K562 (cell line): ENCODE results near the gene BTAF1. TPM values are rescaled to one million over a fixed set of nuclear protein-coding genes. Genes with fewer than 3 reads are reported as not detected.

Source experiments
- ATAC-seq: fragments of 200-7000 bp; cut with Tn5 transposase; 3 replicates; pipeline ENCODE4 v1.9.1; 2020; ENCODE audit warnings: moderate library complexity
- BruUV-seq: library from RNA; stranded (reverse); fragments of 400-500 nt; replicated peaks from 2 replicates; lab custom pipeline; 2021; lab: Mats Ljungman, UMichigan
- CTCF ChIA-PET: fragments of 300-600 bp; formaldehyde crosslinking; extraction: SDS; loops from one replicate; lab custom pipeline; 2021; ENCODE audit warnings: low intra/inter-chr PET ratio; lab: Yijun Ruan, JAX
- POLR2A ChIA-PET: fragments of 300-600, 350-650 bp; sonication (Branson Sonifier 250); formaldehyde crosslinking; extraction: SDS; loops from one replicate; lab custom pipeline; 2021; ENCODE audit warnings: antibody characterized with exemption, inconsistent platforms; lab: Yijun Ruan, JAX
- DNase-seq, 4 experiments: peaks; one replicate each; pipeline versions ENCODE4 v3.0.0 to v3.0.0-alpha.2; 2011 to 2018; ENCODE audit warnings: low spot score in 3 of 4, mixed read lengths in 3 of 4; ENCODE audit errors: extremely low read depth in 1 of 4
- FAIRE-seq: peaks from 2 replicates; lab custom pipeline; 2011; peaks lifted over from hg19 to GRCh38; lab: Jason Lieb, UNC
- H2AFZ ChIP-seq: 2 replicates; pipeline ENCODE4 v1.6.0; 2011; ENCODE audit warnings: low read depth, low read length, control low read depth, inconsistent platforms
- H3K27ac ChIP-seq: fragments of 200-600 bp; 3 replicates; pipeline ENCODE4 v1.8.0; 2011; ENCODE audit warnings: low read depth, mild to moderate bottlenecking, control low read depth, inconsistent platforms, low read length, moderate library complexity, mixed read lengths; ENCODE audit errors: extremely low read depth
- H3K27me3 ChIP-seq, 2 experiments: fragments of 300-600 bp in 1 of 2; 2 replicates in 1 of 2; 3 replicates in 1 of 2; pipeline versions ENCODE4 v1.6.0 to v1.8.0; 2011; ENCODE audit warnings: inconsistent platforms in 2 of 2, low read length in 2 of 2, mild to moderate bottlenecking in 1 of 2, mixed read lengths in 1 of 2, moderate library complexity in 1 of 2; ENCODE audit not compliant: control insufficient read depth in 2 of 2, insufficient read depth in 2 of 2
- H3K36me3 ChIP-seq: fragments of 300-600 bp; 3 replicates; pipeline ENCODE4 v1.8.0; 2011; ENCODE audit warnings: mild to moderate bottlenecking, low read length, inconsistent platforms; ENCODE audit not compliant: control insufficient read depth, insufficient read depth
- H3K4me1 ChIP-seq, 2 experiments: fragments of 200-600 bp in 1 of 2; replicated peaks in 1 of 2; 2 replicates in 1 of 2; 3 replicates in 1 of 2; pipeline versions ENCODE4 v1.5.1 to v1.8.0; 2011; ENCODE audit warnings: inconsistent platforms in 2 of 2, low read length in 2 of 2, mild to moderate bottlenecking in 1 of 2, mixed read lengths in 1 of 2, moderate library complexity in 1 of 2; ENCODE audit not compliant: control insufficient read depth in 2 of 2, insufficient read depth in 2 of 2
- H3K4me2 ChIP-seq: 2 replicates; pipeline ENCODE4 v1.6.1; 2011; ENCODE audit warnings: low read length, control low read depth, inconsistent platforms, mixed read lengths; ENCODE audit not compliant: insufficient read depth
- H3K4me3 ChIP-seq: fragments of 200-600 bp; sonication (generic), shearing (Covaris generic); 2 replicates; pipeline ENCODE4 v1.5.1; 2016; ENCODE audit warnings: control low read depth, inconsistent platforms
- H3K79me2 ChIP-seq: fragments of 200-600 bp; 3 replicates; pipeline ENCODE4 v1.8.0; 2011; ENCODE audit warnings: low read length, inconsistent platforms; ENCODE audit not compliant: control insufficient read depth, insufficient read depth
- H3K9ac ChIP-seq, 2 experiments: 2 replicates each; pipeline versions ENCODE4 v1.6.0 to v1.6.1; 2011; ENCODE audit warnings: low read depth in 2 of 2, low read length in 2 of 2, control low read depth in 1 of 2, inconsistent platforms in 1 of 2, mild to moderate bottlenecking in 1 of 2, mixed read lengths in 1 of 2; ENCODE audit not compliant: insufficient read depth in 1 of 2
- H3K9me1 ChIP-seq: one replicate; pipeline ENCODE4 v1.6.0; 2011; ENCODE audit warnings: inconsistent platforms, mild to moderate bottlenecking, low read length, moderate library complexity; ENCODE audit not compliant: control insufficient read depth, insufficient read depth
- H3K9me3 ChIP-seq: replicated peaks from 2 replicates; pipeline ENCODE4 v1.5.1; 2011; ENCODE audit warnings: low read depth, low read length, inconsistent platforms; ENCODE audit not compliant: control insufficient read depth, insufficient read depth
- H4K20me1 ChIP-seq: replicated peaks from 2 replicates; pipeline ENCODE4 v1.6.1; 2011; ENCODE audit warnings: low read length, inconsistent platforms, mixed read lengths; ENCODE audit not compliant: control insufficient read depth, insufficient read depth
- ERF ChIP-seq: fragments of 450-650 bp; formaldehyde crosslinking; IDR thresholded peaks from 2 replicates; pipeline ENCODE4 v1.4.0; 2020; ENCODE audit warnings: mild to moderate bottlenecking, mixed read lengths
- FOS ChIP-seq: IDR thresholded peaks from 3 replicates; pipeline ENCODE4 v1.6.1; 2011; ENCODE audit not compliant: insufficient read length; ENCODE audit errors: extremely low read depth
- HNRNPUL1 ChIP-seq: fragments of 200-400 bp; formaldehyde crosslinking; IDR thresholded peaks from 2 replicates; pipeline ENCODE4 v1.6.1; 2017; ENCODE audit warnings: low read length
- MLLT1 ChIP-seq, 2 experiments: fragments of 450-650 bp; IDR thresholded peaks; 2 replicates each; pipeline ENCODE4 v1.6.1; 2016
- RERE ChIP-seq: sonication (generic); formaldehyde crosslinking; IDR thresholded peaks from 2 replicates; pipeline ENCODE4 v1.8.0; 2023; ENCODE audit warnings: missing genetic modification reagents, mild to moderate bottlenecking, borderline replicate concordance
- SRSF9 ChIP-seq: fragments of 200-400 bp; formaldehyde crosslinking; IDR thresholded peaks from 2 replicates; pipeline ENCODE4 v1.6.1; 2017; ENCODE audit warnings: low read depth, low read length, borderline replicate concordance
- TRIM25 ChIP-seq: fragments of 450-650 bp; IDR thresholded peaks from 2 replicates; pipeline ENCODE4 v1.7.0; 2016; ENCODE audit warnings: borderline replicate concordance
- WGBS: fragments of 100-300 bp; shearing (Covaris generic); methylation state at CpG from one replicate; pipeline ENCODE4 v1.1.6; 2016; ENCODE audit warnings: low coverage, mixed read lengths; ENCODE audit not compliant: insufficient coverage; ENCODE audit errors: missing lambda C conversion rate; 5-methylcytosine and 5-hydroxymethylcytosine counted together
- in situ Hi-C: fragments of 300-500 bp; cut with MboI; formaldehyde crosslinking; loops from 4 replicates; pipeline ENCODE4 v1.15.0; 2018; ENCODE audit warnings: inconsistent platforms, mixed read lengths
- intact Hi-C: fragments of 100-400 bp; cut with micrococcal nuclease; formaldehyde crosslinking; loops from 2 replicates; pipeline ENCODE4 v1.14.2; 2022
- polyA plus RNA-seq, 8 experiments: library from polyadenylated mRNA; depleted of rRNA in 4 of 8; stranded (reverse) in 5 of 8; unstranded in 3 of 8; fragments of >200 nt; fragmentation: Nextera tagmentation in 2 of 8; fragmentation: Illumina TruSeq in 1 of 8; extraction: Ambion mirVana in 2 of 8; extraction: Trizol in 1 of 8; gene quantifications; 2 replicates each; pipeline versions ENCODE4 v1.2.1 to v1.2.3, GENCODE V29; 2011 to 2014; ENCODE audit warnings: inconsistent platforms in 1 of 8, missing spikeins in 1 of 8
- total RNA-seq, 7 experiments: library from RNA; depleted of rRNA in 6 of 7; stranded (reverse); fragments of >200 nt in 6 of 7; fragmentation: Illumina TruSeq in 2 of 7; extraction: Trizol in 2 of 7; gene quantifications; 2 replicates each; pipeline versions ENCODE4 v1.2.1 to v1.2.3, GENCODE V29; 2011 to 2021; ENCODE audit warnings: low replicate concordance in 1 of 7

BTAF1 gene
- total and polyA plus RNA-seq, 9 of the 15 experiments (the other 6 are each of a cell fraction or from before 2014, with no cell fraction given): 6.6 to 70.7 (median 30.5) TPM

GRCh38 chr10:91908337-91909116 is 15.0 kb upstream of the BTAF1 start:
- Histone ChIP-seq H3K9me3 (no peaks in the 10 kb centered on the region), H3K4me1 (peaks cover 0 to 10% of the 10 kb centered on the region in 2 experiments; a peak in 2 of 5 replicates), H3K9me1 (no peaks in the 10 kb centered on the region), H4K20me1 (no peaks in the 10 kb centered on the region), H3K4me2 (peak overlapping the region; percentile 81), H3K27me3 (no peaks in the 10 kb centered on the region), H3K36me3 (no peaks in the 10 kb centered on the region), H3K9ac (peak overlapping the region; percentile 65 to 91), H2AFZ (peak overlapping the region; percentile 95), H3K4me3 (peak overlapping the region; percentile 74), H3K27ac (peak overlapping the region; percentile 50; the same call in 1 of the 3 replicates), H3K79me2 (peaks cover 7% of the 10 kb centered on the region; the same call in 1 of the 3 replicates)
- ATAC-seq (peak; percentile 98), FAIRE-seq (peak; percentile 88), DNase-seq (peak; percentile 65 to 89 (median 74))
- no TSS peak for BruUV-seq
- in situ Hi-C loops: loop anchor here (25.0 kb wide), 2 partner anchors 621 to 996 kb away; partner anchors contain the start of gene ANKRD1
- whole genome bisulfite sequencing: 0% methylated on average over 32 of the region's 93 CpGs
- intact Hi-C loops: loop anchor here (2.0 to 10.0 kb wide), 3 partner anchors 41 to 524 kb away; no protein-coding TSS in a partner anchor
- ChIA-PET POLR2A (interaction anchor here (0.6 to 1.5 kb wide), 3 partner anchors 13 to 658 kb away, joined by 3 to 5 read pairs (median 4); partner anchors contain the start of gene BTAF1), CTCF (interaction anchor here (0.6 to 1.5 kb wide), 3 partner anchors 150 to 415 kb away, joined by 3 to 4 read pairs (median 4); no protein-coding TSS in a partner anchor)
- peak; percentile 25; the same call in 1 of the 2 replicates for TF ChIP-seq ERF (CRISPR knock-in tag)
- TF ChIP-seq TRIM25: no peak
- no peak for TF ChIP-seq RERE
- TF ChIP-seq SRSF9: no peak
- TF ChIP-seq HNRNPUL1: no peak
- TF ChIP-seq MLLT1 (IDR thresholded peaks at IDR 0.05): no peak
- no peak for TF ChIP-seq FOS
